Left cardiac atrium (tissue), 4 donors: ENCODE results near the gene ODAD4. TPM values are rescaled to one million over a fixed set of nuclear protein-coding genes. Genes with fewer than 3 reads are reported as not detected.

ENCODE experiments used
- ATAC-seq, 2 donors: fragments of 200-7000 bp; cut with Tn5 transposase; one replicate each; pipeline ENCODE4 v1.9.1; 2020; ENCODE audit warnings: mild to moderate bottlenecking in 2 of 2, moderate library complexity in 2 of 2
- DNase-seq: peaks from one replicate; pipeline ENCODE4 v3.0.0-alpha.2; 2020
- intact Hi-C, 2 donors: fragments of 100-400 bp; cut with DNase I; formaldehyde crosslinking; loops; one replicate each; pipeline versions ENCODE4 v1.14.1 to v1.15.1; 2022 to 2023
- long read RNA-seq: library from polyadenylated mRNA; unstranded; transcript quantifications from one replicate; pipeline ENCODE4 v2.0.0, GENCODE V29; 2021
- total RNA-seq, 2 donors: library from RNA; stranded (reverse); fragmentation: NEBNext Ultra II Directional; extraction: Animal tissue kit (Norgen Biotek cat#: 25700); gene quantifications; one replicate each; pipeline ENCODE4 v1.2.1, GENCODE V29; 2021
- donor health status: DM: no; HTN: yes; CAD: no.
- donor health status: DM: no; HTN: yes; CAD: no; lungs with severe emphysema.
- donor health status: DM: yes; HTN: yes; CAD: no.
- donor health status: Dilated cardiomyopathy.

The ODAD4 gene
- total RNA-seq: 1 to 10 TPM; 1.0 to 1.3 TPM
- long read RNA-seq: 0 reads

- intact Hi-C loops: no loop called here
- ATAC-seq (peak; percentile 99), DNase-seq (peak; percentile 98)
Measured at GRCh38 chr17:41930009-41930832, at the start of gene ODAD4. Gene ODAD4, plus strand, starts transcription at chr17:41930617. Its CDS starts 107 bp downstream, at chr17:41930724.

GRCh38 chr17:41882756-41883155 lies 47.7 kb upstream of the ODAD4 start:
- intact Hi-C loops: no loop called here
- no peak for DNase-seq

DNA sequence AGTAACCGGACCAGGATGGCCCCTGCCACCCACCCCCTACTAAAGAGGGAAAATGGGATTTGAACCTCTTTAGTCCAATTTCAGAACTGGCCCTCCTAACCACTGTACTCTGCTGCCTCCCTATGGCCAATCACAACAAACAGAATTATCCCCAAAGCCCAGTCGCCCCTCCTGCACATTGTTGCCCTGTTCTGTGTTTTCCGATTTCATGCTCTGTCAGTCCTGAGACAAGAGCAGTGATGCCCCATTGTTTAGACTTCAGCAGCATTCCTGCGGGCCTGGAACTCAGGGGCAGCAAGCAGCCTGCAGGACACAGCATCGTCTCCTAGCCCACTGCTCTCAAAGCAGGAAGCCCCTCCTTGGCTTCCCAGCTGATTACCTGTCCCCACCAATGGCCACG lies 44.7 kb upstream of the ODAD4 start:
- intact Hi-C loops: no loop called here
- no peak for DNase-seq
- ATAC-seq: no peak

More at GRCh38 chr17:41882756-41883155, 47.7 kb upstream of the ODAD4 start:
- ATAC-seq: no peak

DNA sequence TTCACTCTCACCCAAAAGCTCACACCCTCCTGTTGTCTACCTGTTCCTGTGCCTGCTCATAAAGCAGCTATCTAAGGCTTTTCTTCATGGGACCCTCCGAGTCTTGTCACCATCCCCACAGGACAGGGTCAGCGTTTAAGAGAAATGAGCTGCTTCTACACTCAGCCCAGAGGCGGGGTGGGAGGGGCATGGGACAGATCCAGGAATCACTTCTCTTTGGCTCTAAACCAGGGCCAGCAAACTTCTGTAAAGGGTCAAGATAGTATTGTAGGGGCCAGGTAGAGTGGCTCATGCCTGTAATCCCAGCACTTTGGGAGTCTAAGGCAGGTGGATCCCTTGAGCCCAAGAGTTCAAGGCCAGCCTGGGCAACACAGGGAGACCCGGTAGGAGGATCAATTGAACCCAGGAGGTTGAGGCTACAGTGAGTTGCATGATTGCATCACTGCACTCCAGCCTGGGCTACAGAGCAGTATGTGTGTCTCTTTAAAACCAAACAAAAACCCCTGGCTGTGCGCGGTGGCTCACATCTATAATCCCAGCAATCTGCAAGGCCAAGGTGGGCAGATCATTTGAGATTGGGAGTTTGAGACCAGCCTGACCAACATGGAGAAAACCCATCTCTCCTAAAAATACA lies 42.0 kb upstream of the ODAD4 start:
- DNase-seq (no peak), ATAC-seq (no peak)
- intact Hi-C loops: no loop called here

GRCh38 chr17:41891135-41892020 lies 39.0 kb upstream of the ODAD4 start:
- intact Hi-C loops: no loop called here
- DNase-seq: no peak

DNA sequence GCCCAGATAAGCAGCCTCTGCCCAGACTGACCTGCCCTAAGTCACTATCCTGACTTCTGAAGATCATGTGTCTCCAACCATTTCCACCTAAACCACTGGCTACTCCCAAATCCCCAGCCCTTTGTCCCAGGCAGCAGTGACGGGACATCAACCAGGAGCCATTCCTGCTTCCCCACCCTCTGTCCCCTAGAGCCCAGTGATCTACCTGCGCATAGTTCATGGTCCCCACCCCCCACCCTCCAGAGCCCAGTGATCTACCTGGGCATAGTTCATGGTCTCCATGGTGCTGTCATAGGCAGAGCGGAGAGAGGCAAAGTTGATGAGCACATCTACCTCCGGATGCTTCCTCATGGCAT lies 38.4 kb upstream of the ODAD4 start:
- intact Hi-C loops: no loop called here
- no peak for ATAC-seq
- DNase-seq: no peak

More at GRCh38 chr17:41891135-41892020, 39.0 kb upstream of the ODAD4 start:
- ATAC-seq: no peak

GRCh38 chr17:41893384-41893783 lies 37.0 kb upstream of the ODAD4 start:
- no peak for ATAC-seq
- intact Hi-C loops: no loop called here
- DNase-seq: no peak

DNA sequence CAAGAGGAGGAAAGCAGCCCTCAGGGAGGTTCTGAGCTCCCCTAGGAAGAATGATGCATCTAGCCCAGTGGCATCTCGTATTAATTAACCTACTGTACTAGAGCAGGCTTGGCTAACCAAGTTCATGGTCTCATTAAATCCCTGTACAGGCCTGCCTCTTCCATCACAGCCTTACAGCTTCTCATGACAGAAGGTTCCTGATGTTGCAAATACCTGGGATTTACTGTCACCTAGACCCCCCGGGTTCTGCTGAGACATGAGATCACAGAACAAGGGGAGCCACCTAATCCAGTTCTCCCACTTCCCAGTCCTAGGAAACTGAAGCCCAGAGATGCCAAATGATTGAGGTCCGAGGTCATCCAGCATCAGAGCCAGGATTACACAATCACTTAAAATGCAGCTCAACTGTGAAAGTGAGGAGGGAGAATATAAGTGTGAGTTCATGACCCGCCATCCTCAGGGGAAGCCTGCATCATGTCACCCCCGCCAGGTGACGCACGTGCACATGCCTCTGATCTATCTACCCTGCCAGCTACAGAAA lies 35.6 kb upstream of the ODAD4 start:
- DNase-seq: no peak
- intact Hi-C loops: no loop called here
- peak; percentile 38 to 48 for ATAC-seq

- ATAC-seq (peak; percentile 40 to 75), DNase-seq (peak; percentile 45)
- intact Hi-C loops: no loop called here
Measured at GRCh38 chr17:41895617-41896016, 34.8 kb upstream of the ODAD4 start.

DNA sequence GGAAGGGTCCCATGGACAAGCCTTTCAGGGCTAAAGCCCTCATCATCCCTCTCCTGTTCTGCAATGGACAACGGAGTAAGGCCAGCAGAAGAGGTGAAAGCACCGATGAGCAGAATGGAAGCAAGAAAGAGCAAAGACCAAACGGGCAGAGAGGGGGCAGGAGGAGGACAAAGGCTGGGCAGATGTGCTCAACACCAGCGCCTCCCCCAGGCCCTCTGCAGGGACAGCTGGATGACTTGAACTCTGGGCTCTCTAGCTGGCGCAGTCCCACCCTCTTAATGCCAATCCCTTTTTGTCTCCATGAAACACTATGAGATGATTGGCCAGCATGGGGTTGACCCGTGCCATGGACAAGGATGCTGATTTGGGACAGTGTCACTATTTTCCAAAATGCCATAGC lies 33.7 kb upstream of the ODAD4 start:
- ATAC-seq: no peak
- no peak for DNase-seq
- intact Hi-C loops: no loop called here

GRCh38 chr17:41901646-41902045 lies 28.8 kb upstream of the ODAD4 start:
- DNase-seq (no peak), ATAC-seq (no peak)
- intact Hi-C loops: no loop called here

GRCh38 chr17:41904242-41904841 lies 26.1 kb upstream of the ODAD4 start:
- intact Hi-C loops: no loop called here
- DNase-seq (no peak), ATAC-seq (no peak)

GRCh38 chr17:41905172-41905571 lies 25.2 kb upstream of the ODAD4 start:
- intact Hi-C loops: no loop called here

GRCh38 chr17:41906465-41907184 lies 23.8 kb upstream of the ODAD4 start:
- ATAC-seq: peak; percentile 13 to 25
- no peak for DNase-seq
- intact Hi-C loops: no loop called here

More at GRCh38 chr17:41905172-41905571, 25.2 kb upstream of the ODAD4 start:
- ATAC-seq: no peak
- no peak for DNase-seq

- ATAC-seq (no peak), DNase-seq (no peak)
- intact Hi-C loops: no loop called here
Measured at GRCh38 chr17:41907185-41907556, 23.2 kb upstream of the ODAD4 start.

GRCh38 chr17:41907633-41908539 lies 22.5 kb upstream of the ODAD4 start:
- no peak for DNase-seq
- intact Hi-C loops: no loop called here
- no peak for ATAC-seq

GRCh38 chr17:41909088-41909487 lies 21.3 kb upstream of the ODAD4 start:
- ATAC-seq: no peak
- intact Hi-C loops: no loop called here
- DNase-seq: no peak
